Measurements from ENCODE around the gene RFNG.

Gene RFNG

DNA sequence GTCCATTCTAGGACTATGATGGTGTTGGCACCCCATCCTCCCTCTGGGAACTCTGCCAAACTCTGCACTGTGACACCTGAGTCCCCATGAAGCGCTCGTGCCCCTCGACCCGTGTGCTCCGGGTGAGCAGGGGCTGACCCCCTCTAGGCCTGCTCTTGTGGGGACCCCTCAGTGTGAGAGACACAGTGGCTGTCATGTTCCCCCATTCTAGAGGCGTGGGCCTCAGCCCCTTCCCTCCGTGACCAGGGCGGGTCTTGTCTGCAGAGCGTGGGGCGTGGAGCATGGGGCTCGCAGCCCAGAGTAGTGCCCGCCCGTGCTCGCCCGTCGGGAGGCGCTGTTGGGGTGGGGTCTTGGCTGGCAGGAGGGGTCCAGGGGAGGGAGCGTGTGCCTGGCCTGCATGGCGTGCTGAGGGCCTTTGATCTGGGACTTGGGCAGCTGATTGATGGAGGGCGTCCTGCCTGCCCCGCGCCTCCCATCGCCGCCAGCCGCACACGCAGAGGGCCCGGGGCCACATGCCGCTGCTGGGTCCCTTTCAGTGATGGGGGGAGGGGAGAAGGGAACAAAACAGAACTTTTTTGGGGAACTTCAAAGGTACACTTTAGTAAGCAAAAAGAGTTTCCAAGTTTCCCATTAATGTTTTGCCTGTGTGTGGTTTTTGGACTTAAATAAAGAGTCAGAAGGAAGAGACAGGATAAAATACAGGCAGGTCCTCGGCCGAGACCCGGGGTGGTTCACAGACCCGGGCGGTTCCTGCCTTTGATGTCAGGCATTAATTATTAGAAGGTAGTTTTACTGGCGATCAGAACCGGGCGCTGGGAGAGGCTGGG lies 51.4 kb downstream of the RFNG start:
- DNase-seq (ENCODE audit: low spot score), result no peak

DNA sequence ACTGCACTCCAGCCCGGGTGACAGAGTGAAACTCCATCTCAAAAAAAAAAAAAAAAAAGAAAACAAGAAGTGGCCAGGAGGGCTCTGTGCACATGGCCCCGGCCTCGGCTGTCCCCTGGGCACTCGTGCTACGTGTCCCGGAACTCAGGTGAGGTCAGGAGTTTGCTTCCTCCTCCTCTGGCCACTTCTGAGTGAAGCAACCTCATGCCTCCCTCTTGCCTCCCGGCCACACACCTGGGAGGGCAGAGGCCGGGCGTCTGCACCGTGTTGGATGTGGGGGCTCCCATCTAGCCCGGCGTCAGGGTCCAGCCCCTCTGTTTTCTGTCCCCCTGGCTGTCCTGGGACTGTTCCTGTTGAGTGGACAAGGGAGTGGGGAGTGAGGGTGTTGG lies 52.0 kb downstream of the RFNG start:
- DNase-seq (ENCODE audit: low spot score), result no peak

DNA sequence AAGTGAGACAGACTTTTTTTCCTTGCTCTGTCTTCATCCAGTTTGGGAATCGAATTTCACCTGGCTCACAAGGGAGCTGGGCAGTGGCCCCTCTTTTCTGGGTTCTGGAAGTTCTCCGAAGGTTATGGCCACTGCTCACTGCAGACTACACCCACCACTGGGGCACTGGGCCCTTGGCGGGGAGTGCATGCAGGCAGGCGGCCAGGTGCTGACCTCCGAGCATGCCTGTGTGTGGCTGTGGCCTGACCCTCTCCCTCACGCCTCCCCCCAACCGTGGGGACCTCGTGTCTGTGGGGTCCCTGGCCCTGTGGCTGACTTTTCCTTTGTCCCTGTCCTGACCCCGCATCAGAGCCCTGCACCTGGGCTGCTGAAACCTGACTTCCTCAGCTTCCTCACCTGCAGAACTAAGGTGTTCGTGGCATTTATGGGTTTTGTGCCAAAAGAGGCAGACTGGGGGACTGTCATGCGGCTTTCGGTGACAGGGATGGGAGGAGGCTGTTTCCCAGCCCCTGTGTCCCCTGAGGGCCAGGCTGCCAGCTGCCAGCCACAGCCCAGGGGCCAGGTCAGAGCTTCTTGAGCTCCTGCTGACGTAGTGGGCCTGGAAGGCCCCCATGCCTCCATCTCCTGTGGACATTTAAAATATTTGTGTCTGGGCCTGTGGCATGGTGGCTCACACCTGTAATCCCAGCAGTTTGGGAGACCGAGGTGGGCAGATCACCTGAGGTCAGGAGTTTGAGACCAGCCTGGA lies 52.7 kb downstream of the RFNG start:
- DNase-seq (ENCODE audit: low spot score), result no peak

GRCh38 chr17:81998212-81998611 lies 53.4 kb downstream of the RFNG start:
- no peak for DNase-seq (ENCODE audit: low spot score)

Data from HuH-7 (cell line).